Measurements from ENCODE around the gene PLEKHS1.
"Not testable (repeated sequence)": the region's sequence is repeated elsewhere in the genome, so short reads cannot be mapped to it uniquely, and the experiment has no call there.

The PLEKHS1 gene

DNA sequence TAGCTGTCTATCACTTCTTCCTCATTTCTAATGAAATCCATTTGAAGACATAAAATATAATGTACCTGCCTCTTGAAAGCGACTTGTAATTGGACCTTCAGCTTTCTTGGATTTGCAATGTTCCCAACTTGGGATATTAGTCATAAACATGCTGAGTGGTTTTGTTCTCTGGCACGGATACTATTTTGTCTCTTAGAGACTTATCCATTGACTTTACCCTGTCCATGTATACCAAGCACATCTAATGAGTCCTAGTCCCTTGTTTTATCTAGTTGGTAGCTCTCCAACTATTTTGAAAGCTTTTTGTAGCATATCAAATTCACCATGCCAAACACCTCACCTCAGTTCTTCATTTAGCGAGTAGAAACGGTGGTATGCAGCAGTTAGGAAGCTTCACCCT, 18.9 kb downstream of the PLEKHS1 start:
- TF ChIP-seq, protein P1, sequence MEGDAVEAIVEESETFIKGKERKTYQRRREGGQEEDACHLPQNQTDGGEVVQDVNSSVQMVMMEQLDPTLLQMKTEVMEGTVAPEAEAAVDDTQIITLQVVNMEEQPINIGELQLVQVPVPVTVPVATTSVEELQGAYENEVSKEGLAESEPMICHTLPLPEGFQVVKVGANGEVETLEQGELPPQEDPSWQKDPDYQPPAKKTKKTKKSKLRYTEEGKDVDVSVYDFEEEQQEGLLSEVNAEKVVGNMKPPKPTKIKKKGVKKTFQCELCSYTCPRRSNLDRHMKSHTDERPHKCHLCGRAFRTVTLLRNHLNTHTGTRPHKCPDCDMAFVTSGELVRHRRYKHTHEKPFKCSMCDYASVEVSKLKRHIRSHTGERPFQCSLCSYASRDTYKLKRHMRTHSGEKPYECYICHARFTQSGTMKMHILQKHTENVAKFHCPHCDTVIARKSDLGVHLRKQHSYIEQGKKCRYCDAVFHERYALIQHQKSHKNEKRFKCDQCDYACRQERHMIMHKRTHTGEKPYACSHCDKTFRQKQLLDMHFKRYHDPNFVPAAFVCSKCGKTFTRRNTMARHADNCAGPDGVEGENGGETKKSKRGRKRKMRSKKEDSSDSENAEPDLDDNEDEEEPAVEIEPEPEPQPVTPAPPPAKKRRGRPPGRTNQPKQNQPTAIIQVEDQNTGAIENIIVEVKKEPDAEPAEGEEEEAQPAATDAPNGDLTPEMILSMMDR (conservative IDR thresholded peaks at IDR 0.05; ENCODE audit: low read depth, low read length) = no peak
- DNase-seq (ENCODE audit: low read depth) = no peak

GRCh38 chr10:113771131-113771530, 19.6 kb downstream of the PLEKHS1 start:
- H3K4me3 ChIP-seq (ENCODE audit: low read length); DNase-seq (ENCODE audit: low read depth): not testable (repeated sequence)

More for the DNA sequence above, 18.9 kb downstream of the PLEKHS1 start:
- no peak overlapping the region for H3K4me3 ChIP-seq (ENCODE audit: low read length)

GRCh38 chr10:113775686-113776294, 24.3 kb downstream of the PLEKHS1 start:
- DNase-seq (ENCODE audit: low read depth) = no peak
- H3K4me3 ChIP-seq (ENCODE audit: low read length) = no peak overlapping the region
- TF ChIP-seq, protein P1 (conservative IDR thresholded peaks at IDR 0.05; ENCODE audit: low read depth, low read length) = peak; percentile 15

DNA sequence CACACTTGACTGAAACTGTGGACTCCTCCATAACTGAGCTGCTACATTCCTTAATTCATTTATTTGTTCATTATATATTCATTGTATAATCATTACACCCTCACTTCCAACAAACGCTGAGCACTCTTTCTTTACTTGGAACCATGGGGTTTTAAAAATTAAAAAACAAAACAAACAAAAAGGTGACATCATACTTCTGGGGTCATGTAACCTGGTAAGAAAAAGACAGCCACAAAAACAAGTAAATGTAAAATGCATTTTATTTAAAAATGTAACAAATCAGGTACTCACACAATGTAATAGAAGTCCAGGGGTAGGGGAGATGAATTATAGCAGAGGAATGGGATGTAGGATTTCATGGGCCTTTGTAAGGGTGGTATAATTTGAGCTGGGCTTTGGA, 25.1 kb downstream of the PLEKHS1 start:
- H3K4me3 ChIP-seq (ENCODE audit: low read length) = no peak overlapping the region
- TF ChIP-seq, protein P1 (conservative IDR thresholded peaks at IDR 0.05; ENCODE audit: low read depth, low read length) = no peak
- DNase-seq (ENCODE audit: low read depth) = no peak

- TF ChIP-seq, protein P1 (conservative IDR thresholded peaks at IDR 0.05; ENCODE audit: low read depth, low read length) = peak; percentile 9
These were observed 29.3 kb downstream of the PLEKHS1 start for GRCh38 chr10:113780681-113781250.

GRCh38 chr10:113782367-113782766, 30.9 kb downstream of the PLEKHS1 start:
- no peak for DNase-seq (ENCODE audit: low read depth)
- TF ChIP-seq, protein P1 (conservative IDR thresholded peaks at IDR 0.05; ENCODE audit: low read depth, low read length) = no peak
- no peak overlapping the region for H3K4me3 ChIP-seq (ENCODE audit: low read length)

More at GRCh38 chr10:113780681-113781250, 29.3 kb downstream of the PLEKHS1 start:
- no peak overlapping the region for H3K4me3 ChIP-seq (ENCODE audit: low read length)
- DNase-seq (ENCODE audit: low read depth) = no peak

DNA sequence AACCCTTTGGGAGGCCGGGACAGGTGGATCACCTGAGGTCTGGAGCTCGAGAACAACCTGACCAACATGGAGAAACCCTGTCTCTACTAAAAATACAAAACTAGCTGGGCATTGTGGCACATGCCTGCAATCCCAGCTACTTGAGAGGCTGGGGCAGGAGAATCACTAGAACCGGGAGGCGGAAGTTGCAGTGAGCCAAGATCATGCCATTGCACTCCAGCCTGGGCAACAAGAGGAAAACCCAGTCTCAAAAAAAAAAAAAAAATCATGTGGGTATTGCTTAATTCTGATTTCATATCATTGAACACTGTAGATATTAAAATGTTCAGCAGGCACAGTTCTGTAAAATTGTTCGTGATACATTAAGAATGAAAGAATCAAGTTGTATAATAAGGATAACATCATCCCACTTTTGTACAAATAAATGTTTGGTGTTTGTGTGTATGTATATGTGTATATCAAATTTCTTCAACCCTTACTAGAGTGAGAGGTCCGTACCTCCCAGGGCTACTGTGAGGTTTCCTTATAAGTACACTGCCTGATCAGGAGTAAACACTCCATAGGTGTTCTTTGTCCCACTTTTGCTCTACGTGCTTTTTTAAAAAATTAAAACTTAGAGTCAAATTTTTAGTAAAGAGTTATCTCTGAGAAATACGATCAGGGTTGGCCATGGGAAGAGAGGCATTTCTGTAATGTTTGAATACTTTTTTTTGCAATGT, 31.7 kb downstream of the PLEKHS1 start:
- no peak overlapping the region for H3K4me3 ChIP-seq (ENCODE audit: low read length)
- no peak for DNase-seq (ENCODE audit: low read depth)
- TF ChIP-seq, protein P1 (conservative IDR thresholded peaks at IDR 0.05; ENCODE audit: low read depth, low read length) = no peak

All from retinal pigment epithelial cell (primary cell).